WTC11 (cell line): ENCODE data around the gene FHOD3. TPM values are rescaled to one million over a fixed set of nuclear protein-coding genes. Genes with fewer than 3 reads are reported as not detected.

ENCODE experiments used
- ATAC-seq: fragments of 200-7000 bp; cut with Tn5 transposase; 2 replicates; pipeline ENCODE4 v1.10.0; 2021; ENCODE audit warnings: mild to moderate bottlenecking, moderate library complexity
- CTCF ChIA-PET: fragments of 300-600 bp; sonication (Branson Sonifier 250); formaldehyde crosslinking; loops from one replicate; lab custom pipeline; 2021; ENCODE audit warnings: antibody characterized with exemption; lab: Charles Lee
- POLR2A ChIA-PET: fragments of 350-600 bp; sonication (Branson Sonifier 250); formaldehyde crosslinking; loops from one replicate; lab custom pipeline; 2021; ENCODE audit warnings: antibody characterized with exemption; lab: Charles Lee
- DNase-seq: peaks from one replicate; pipeline ENCODE4 v3.0.0; 2021; ENCODE audit warnings: low spot score
- H3K27ac Mint-ChIP-seq: 2 replicates; pipeline ENCODE4 v1.8.0; 2021; ENCODE audit warnings: mixed read lengths
- H3K27me3 Mint-ChIP-seq: 2 replicates; pipeline ENCODE4 v1.8.0; 2021; ENCODE audit warnings: low read depth, mild to moderate bottlenecking, moderate library complexity, mixed read lengths
- H3K36me3 Mint-ChIP-seq: 2 replicates; pipeline ENCODE4 v1.8.0; 2021; ENCODE audit warnings: mixed read lengths
- H3K4me1 Mint-ChIP-seq: 2 replicates; pipeline ENCODE4 v1.8.0; 2022; ENCODE audit warnings: mixed read lengths
- H3K4me3 Mint-ChIP-seq: 2 replicates; pipeline ENCODE4 v1.8.0; 2021; ENCODE audit warnings: mild to moderate bottlenecking, moderate library complexity, mixed read lengths
- H3K9me3 Mint-ChIP-seq: 2 replicates; pipeline ENCODE4 v1.8.0; 2021; ENCODE audit warnings: mixed read lengths
- CREB1 ChIP-seq: sonication (generic); formaldehyde crosslinking; IDR thresholded peaks from 2 replicates; pipeline ENCODE4 v1.8.0; 2023; ENCODE audit warnings: mild to moderate bottlenecking, missing genetic modification reagents
- GABPB1 ChIP-seq: sonication (generic); formaldehyde crosslinking; IDR thresholded peaks from 2 replicates; pipeline ENCODE4 v1.8.1; 2023; ENCODE audit warnings: mild to moderate bottlenecking, missing genetic modification reagents
- GRHL2 ChIP-seq: fragments of 250-450 bp; sonication (Bioruptor Pico); IDR thresholded peaks from 2 replicates; pipeline ENCODE4 v1.8.0; 2022; ENCODE audit warnings: mild to moderate bottlenecking, moderate library complexity; ENCODE audit not compliant: insufficient replicate concordance, severe bottlenecking
- PRRX2 ChIP-seq: fragments of 250-450 bp; sonication (Bioruptor Pico); IDR thresholded peaks from 2 replicates; pipeline ENCODE4 v1.8.0; 2021; ENCODE audit warnings: mild to moderate bottlenecking
- RORB ChIP-seq: fragments of 250-450 bp; sonication (Bioruptor Pico); IDR thresholded peaks from 2 replicates; pipeline ENCODE4 v1.9.0; 2021; ENCODE audit warnings: mild to moderate bottlenecking
- SOX15 ChIP-seq: fragments of 250-450 bp; sonication (Bioruptor Pico); IDR thresholded peaks from 2 replicates; pipeline ENCODE4 v1.9.0; 2021; ENCODE audit warnings: mild to moderate bottlenecking
- TP53 ChIP-seq: sonication (generic); formaldehyde crosslinking; IDR thresholded peaks from 2 replicates; pipeline ENCODE4 v1.8.1; 2023; ENCODE audit warnings: mild to moderate bottlenecking, missing genetic modification reagents
- ZNF138 ChIP-seq: sonication (generic); formaldehyde crosslinking; conservative IDR thresholded peaks from 2 replicates; pipeline ENCODE4 v1.8.1; 2022; ENCODE audit warnings: mild to moderate bottlenecking, moderate library complexity, missing genetic modification reagents
- ZNF219 ChIP-seq: sonication (generic); formaldehyde crosslinking; IDR thresholded peaks from 2 replicates; pipeline ENCODE4 v1.8.0; 2023; ENCODE audit warnings: missing genetic modification reagents, mild to moderate bottlenecking, borderline replicate concordance
- total RNA-seq: library from RNA; stranded (reverse); gene quantifications from 3 replicates; pipeline ENCODE4 v1.2.3, GENCODE V29; 2021
- TF ChIP-seq, protein P1 (sequence below): sonication (generic); formaldehyde crosslinking; IDR thresholded peaks from 2 replicates; pipeline ENCODE4 v1.8.0; 2022; ENCODE audit warnings: missing genetic modification reagents
- TF ChIP-seq, protein P2 (sequence below): sonication (generic); formaldehyde crosslinking; IDR thresholded peaks from 2 replicates; pipeline ENCODE4 v1.8.0; 2023; ENCODE audit warnings: missing genetic modification reagents, mild to moderate bottlenecking, borderline replicate concordance
- TF ChIP-seq, protein P3 (sequence below): sonication (generic); formaldehyde crosslinking; IDR thresholded peaks from 2 replicates; pipeline ENCODE4 v1.8.0; 2022; ENCODE audit warnings: mild to moderate bottlenecking, missing genetic modification reagents
- TF ChIP-seq, protein P4 (sequence below): fragments of 200-600 bp; IDR thresholded peaks from 2 replicates; pipeline ENCODE4 v1.8.0; 2022; ENCODE audit warnings: antibody characterized with exemption
- TF ChIP-seq, protein P5 (sequence below): sonication (generic); formaldehyde crosslinking; IDR thresholded peaks from 2 replicates; pipeline ENCODE4 v1.8.0; 2022; ENCODE audit warnings: mild to moderate bottlenecking, missing genetic modification reagents
- TF ChIP-seq, protein P6 (sequence below): fragments of 250-450 bp; sonication (Bioruptor Pico); IDR thresholded peaks from 2 replicates; pipeline ENCODE4 v1.9.0; 2021; ENCODE audit warnings: moderate library complexity, mild to moderate bottlenecking, inconsistent platforms, borderline replicate concordance
- TF ChIP-seq, protein P7 (sequence below): fragments of 250-450 bp; sonication (Bioruptor Pico); IDR thresholded peaks from 2 replicates; pipeline ENCODE4 v2.1.2; 2022; ENCODE audit warnings: mild to moderate bottlenecking, moderate library complexity
- TF ChIP-seq, protein P8 (sequence below): sonication (generic); formaldehyde crosslinking; conservative IDR thresholded peaks from 2 replicates; pipeline ENCODE4 v1.8.1; 2022; ENCODE audit warnings: mild to moderate bottlenecking, missing genetic modification reagents
- TF ChIP-seq, protein P9 (sequence below): sonication (generic); formaldehyde crosslinking; IDR thresholded peaks from 2 replicates; pipeline ENCODE4 v1.8.0; 2022; ENCODE audit warnings: mild to moderate bottlenecking, missing genetic modification reagents

The FHOD3 gene
- total RNA-seq, 1 experiment from 2014 or later, result 3.8 TPM

DNA sequence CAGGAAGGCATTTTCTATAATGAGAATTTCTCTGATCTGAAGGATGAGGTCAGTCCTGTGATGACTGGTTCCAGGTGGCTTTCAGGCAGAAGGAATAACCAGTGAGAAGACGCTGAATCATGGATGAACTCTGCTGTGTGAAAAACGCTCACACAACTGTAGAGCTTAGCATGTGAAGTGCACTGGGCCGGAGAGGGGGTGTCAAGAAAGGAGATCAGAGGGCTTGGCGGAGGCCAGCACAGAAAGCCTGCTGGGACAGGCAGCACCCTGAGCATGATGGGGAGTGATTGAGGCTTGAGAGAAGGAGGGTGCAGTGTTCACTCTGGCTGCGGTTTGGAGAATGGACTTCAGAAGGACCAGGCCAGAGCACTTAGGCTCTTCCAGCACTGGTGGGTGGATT, 294.8 kb downstream of the FHOD3 start (continued):
- TF ChIP-seq, protein P1, sequence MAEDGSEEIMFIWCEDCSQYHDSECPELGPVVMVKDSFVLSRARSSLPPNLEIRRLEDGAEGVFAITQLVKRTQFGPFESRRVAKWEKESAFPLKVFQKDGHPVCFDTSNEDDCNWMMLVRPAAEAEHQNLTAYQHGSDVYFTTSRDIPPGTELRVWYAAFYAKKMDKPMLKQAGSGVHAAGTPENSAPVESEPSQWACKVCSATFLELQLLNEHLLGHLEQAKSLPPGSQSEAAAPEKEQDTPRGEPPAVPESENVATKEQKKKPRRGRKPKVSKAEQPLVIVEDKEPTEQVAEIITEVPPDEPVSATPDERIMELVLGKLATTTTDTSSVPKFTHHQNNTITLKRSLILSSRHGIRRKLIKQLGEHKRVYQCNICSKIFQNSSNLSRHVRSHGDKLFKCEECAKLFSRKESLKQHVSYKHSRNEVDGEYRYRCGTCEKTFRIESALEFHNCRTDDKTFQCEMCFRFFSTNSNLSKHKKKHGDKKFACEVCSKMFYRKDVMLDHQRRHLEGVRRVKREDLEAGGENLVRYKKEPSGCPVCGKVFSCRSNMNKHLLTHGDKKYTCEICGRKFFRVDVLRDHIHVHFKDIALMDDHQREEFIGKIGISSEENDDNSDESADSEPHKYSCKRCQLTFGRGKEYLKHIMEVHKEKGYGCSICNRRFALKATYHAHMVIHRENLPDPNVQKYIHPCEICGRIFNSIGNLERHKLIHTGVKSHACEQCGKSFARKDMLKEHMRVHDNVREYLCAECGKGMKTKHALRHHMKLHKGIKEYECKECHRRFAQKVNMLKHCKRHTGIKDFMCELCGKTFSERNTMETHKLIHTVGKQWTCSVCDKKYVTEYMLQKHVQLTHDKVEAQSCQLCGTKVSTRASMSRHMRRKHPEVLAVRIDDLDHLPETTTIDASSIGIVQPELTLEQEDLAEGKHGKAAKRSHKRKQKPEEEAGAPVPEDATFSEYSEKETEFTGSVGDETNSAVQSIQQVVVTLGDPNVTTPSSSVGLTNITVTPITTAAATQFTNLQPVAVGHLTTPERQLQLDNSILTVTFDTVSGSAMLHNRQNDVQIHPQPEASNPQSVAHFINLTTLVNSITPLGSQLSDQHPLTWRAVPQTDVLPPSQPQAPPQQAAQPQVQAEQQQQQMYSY, result no peak

DNA sequence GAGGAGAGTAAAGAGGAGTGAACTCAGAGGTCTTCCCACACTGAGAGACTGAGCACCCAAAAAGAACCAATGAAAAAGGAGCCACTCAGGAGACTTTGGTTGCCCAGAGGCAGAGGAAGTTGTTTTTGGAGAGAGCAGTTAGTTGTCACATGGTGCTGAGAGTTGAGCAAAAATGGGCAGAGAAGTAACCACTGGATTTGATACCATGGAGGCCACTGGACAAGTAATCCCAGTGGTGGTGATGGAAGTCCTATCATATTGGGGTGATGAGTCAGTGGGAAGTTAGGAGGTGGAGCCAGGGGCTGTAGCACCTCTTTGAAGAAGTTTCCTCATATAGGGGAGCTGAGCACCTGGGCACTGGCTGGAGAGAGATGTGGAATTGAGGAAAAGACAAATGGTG, 295.5 kb downstream of the FHOD3 start:
- H3K4me3 Mint-ChIP-seq, result no peak overlapping the region
- H3K27me3 Mint-ChIP-seq, result peaks cover 3% of the 10 kb centered on the region; the same call in 1 of the 2 replicates
- no peak for DNase-seq
- ATAC-seq, result no peak
- H3K27ac Mint-ChIP-seq, result no peak overlapping the region
- H3K4me1 Mint-ChIP-seq, result no peaks in the 10 kb centered on the region
- no peaks in the 10 kb centered on the region for H3K9me3 Mint-ChIP-seq
- ChIA-PET POLR2A (no interaction called here), CTCF (interaction anchor here (1.0 kb wide), 1 partner anchor 10 kb away, joined by 3 read pairs; no protein-coding TSS in a partner anchor)
- TF ChIP-seq GABPB1 (CRISPR knock-in tag) (no peak), PRRX2 (CRISPR knock-in tag) (no peak), ZNF138 (CRISPR knock-in tag) (no peak), GRHL2 (CRISPR knock-in tag) (no peak), CREB1 (CRISPR knock-in tag) (no peak), TP53 (CRISPR knock-in tag) (no peak)
- TF ChIP-seq, protein P2, sequence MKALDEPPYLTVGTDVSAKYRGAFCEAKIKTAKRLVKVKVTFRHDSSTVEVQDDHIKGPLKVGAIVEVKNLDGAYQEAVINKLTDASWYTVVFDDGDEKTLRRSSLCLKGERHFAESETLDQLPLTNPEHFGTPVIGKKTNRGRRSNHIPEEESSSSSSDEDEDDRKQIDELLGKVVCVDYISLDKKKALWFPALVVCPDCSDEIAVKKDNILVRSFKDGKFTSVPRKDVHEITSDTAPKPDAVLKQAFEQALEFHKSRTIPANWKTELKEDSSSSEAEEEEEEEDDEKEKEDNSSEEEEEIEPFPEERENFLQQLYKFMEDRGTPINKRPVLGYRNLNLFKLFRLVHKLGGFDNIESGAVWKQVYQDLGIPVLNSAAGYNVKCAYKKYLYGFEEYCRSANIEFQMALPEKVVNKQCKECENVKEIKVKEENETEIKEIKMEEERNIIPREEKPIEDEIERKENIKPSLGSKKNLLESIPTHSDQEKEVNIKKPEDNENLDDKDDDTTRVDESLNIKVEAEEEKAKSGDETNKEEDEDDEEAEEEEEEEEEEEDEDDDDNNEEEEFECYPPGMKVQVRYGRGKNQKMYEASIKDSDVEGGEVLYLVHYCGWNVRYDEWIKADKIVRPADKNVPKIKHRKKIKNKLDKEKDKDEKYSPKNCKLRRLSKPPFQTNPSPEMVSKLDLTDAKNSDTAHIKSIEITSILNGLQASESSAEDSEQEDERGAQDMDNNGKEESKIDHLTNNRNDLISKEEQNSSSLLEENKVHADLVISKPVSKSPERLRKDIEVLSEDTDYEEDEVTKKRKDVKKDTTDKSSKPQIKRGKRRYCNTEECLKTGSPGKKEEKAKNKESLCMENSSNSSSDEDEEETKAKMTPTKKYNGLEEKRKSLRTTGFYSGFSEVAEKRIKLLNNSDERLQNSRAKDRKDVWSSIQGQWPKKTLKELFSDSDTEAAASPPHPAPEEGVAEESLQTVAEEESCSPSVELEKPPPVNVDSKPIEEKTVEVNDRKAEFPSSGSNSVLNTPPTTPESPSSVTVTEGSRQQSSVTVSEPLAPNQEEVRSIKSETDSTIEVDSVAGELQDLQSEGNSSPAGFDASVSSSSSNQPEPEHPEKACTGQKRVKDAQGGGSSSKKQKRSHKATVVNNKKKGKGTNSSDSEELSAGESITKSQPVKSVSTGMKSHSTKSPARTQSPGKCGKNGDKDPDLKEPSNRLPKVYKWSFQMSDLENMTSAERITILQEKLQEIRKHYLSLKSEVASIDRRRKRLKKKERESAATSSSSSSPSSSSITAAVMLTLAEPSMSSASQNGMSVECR (CRISPR knock-in tag), result no peak
- TF ChIP-seq, protein P3, sequence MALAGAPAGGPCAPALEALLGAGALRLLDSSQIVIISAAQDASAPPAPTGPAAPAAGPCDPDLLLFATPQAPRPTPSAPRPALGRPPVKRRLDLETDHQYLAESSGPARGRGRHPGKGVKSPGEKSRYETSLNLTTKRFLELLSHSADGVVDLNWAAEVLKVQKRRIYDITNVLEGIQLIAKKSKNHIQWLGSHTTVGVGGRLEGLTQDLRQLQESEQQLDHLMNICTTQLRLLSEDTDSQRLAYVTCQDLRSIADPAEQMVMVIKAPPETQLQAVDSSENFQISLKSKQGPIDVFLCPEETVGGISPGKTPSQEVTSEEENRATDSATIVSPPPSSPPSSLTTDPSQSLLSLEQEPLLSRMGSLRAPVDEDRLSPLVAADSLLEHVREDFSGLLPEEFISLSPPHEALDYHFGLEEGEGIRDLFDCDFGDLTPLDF (CRISPR knock-in tag), result no peak
- TF ChIP-seq, protein P4, sequence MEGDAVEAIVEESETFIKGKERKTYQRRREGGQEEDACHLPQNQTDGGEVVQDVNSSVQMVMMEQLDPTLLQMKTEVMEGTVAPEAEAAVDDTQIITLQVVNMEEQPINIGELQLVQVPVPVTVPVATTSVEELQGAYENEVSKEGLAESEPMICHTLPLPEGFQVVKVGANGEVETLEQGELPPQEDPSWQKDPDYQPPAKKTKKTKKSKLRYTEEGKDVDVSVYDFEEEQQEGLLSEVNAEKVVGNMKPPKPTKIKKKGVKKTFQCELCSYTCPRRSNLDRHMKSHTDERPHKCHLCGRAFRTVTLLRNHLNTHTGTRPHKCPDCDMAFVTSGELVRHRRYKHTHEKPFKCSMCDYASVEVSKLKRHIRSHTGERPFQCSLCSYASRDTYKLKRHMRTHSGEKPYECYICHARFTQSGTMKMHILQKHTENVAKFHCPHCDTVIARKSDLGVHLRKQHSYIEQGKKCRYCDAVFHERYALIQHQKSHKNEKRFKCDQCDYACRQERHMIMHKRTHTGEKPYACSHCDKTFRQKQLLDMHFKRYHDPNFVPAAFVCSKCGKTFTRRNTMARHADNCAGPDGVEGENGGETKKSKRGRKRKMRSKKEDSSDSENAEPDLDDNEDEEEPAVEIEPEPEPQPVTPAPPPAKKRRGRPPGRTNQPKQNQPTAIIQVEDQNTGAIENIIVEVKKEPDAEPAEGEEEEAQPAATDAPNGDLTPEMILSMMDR, result no peak
- TF ChIP-seq, protein P5, sequence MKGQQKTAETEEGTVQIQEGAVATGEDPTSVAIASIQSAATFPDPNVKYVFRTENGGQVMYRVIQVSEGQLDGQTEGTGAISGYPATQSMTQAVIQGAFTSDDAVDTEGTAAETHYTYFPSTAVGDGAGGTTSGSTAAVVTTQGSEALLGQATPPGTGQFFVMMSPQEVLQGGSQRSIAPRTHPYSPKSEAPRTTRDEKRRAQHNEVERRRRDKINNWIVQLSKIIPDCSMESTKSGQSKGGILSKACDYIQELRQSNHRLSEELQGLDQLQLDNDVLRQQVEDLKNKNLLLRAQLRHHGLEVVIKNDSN, result no peak
- no peaks in the 10 kb centered on the region for H3K36me3 Mint-ChIP-seq

DNA sequence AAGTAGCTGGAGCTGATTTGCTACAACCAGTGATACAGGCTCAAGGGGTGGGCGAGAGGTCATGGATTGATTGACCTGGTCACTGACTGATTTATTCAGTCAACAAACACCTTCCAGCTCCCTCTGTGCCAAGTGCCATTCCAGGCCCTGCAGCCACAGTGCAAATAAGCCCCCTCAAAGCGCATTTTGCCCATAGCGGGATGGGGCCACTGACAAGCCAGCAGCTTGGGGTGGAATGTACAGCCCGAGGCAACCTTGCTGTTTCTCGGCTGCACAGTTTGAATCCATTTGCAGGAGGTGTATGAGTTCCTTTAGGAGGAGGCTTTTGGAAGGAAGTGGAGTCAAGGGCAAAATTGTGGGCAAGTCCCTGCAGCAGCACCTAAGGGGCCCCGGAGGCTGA, 296.1 kb downstream of the FHOD3 start:
- ChIA-PET POLR2A (no interaction called here), CTCF (interaction anchor here (1.0 kb wide), 1 partner anchor 11 kb away, joined by 3 read pairs; no protein-coding TSS in a partner anchor)
- Mint-ChIP-seq H3K27me3 (peaks cover 3% of the 10 kb centered on the region; the same call in 1 of the 2 replicates), H3K4me1 (no peaks in the 10 kb centered on the region), H3K4me3 (no peak overlapping the region), H3K9me3 (no peaks in the 10 kb centered on the region), H3K36me3 (no peaks in the 10 kb centered on the region), H3K27ac (no peak overlapping the region)
- DNase-seq (no peak), ATAC-seq (no peak)
- TF ChIP-seq, protein P6, sequence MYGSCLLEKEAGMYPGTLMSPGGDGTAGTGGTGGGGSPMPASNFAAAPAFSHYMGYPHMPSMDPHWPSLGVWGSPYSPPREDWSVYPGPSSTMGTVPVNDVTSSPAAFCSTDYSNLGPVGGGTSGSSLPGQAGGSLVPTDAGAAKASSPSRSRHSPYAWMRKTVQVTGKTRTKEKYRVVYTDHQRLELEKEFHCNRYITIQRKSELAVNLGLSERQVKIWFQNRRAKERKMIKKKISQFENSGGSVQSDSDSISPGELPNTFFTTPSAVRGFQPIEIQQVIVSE, result no peak
- TF ChIP-seq CREB1 (CRISPR knock-in tag), result no peak
- TF ChIP-seq, protein P7, sequence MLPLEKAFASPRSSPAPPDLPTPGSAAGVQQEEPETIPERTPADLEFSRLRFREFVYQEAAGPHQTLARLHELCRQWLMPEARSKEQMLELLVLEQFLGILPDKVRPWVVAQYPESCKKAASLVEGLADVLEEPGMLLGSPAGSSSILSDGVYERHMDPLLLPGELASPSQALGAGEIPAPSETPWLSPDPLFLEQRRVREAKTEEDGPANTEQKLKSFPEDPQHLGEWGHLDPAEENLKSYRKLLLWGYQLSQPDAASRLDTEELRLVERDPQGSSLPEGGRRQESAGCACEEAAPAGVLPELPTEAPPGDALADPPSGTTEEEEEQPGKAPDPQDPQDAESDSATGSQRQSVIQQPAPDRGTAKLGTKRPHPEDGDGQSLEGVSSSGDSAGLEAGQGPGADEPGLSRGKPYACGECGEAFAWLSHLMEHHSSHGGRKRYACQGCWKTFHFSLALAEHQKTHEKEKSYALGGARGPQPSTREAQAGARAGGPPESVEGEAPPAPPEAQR (CRISPR knock-in tag), result no peak
- no peak for TF ChIP-seq SOX15 (CRISPR knock-in tag)
- TF ChIP-seq ZNF219, result no peak
- TF ChIP-seq, protein P8, sequence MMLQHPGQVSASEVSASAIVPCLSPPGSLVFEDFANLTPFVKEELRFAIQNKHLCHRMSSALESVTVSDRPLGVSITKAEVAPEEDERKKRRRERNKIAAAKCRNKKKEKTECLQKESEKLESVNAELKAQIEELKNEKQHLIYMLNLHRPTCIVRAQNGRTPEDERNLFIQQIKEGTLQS (CRISPR knock-in tag), result no peak
- TF ChIP-seq RORB (CRISPR knock-in tag), result no peak
- TF ChIP-seq, protein P9, sequence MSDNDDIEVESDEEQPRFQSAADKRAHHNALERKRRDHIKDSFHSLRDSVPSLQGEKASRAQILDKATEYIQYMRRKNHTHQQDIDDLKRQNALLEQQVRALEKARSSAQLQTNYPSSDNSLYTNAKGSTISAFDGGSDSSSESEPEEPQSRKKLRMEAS (CRISPR knock-in tag), result no peak
